NCI-H748 (cell line): Measurements from ENCODE around the gene ARL6.

Experiments
- DNase-seq: peaks from one replicate; lab custom pipeline; 2025; ENCODE audit not compliant: unreplicated experiment; lab: John Stamatoyannopoulos, UW

Gene ARL6

GRCh38 chr3:97764407-97765238 is at the start of gene ARL6:
TSS of gene ARL6 (plus strand) at chr3:97764758. CDS start at chr3:97768108, 3,350 bp downstream.
- DNase-seq: peak; percentile 97

- peak; percentile 81 for DNase-seq
Observed at GRCh38 chr3:97719156-97719821, 45.3 kb upstream of the ARL6 start.

GRCh38 chr3:97720417-97720816 is 44.1 kb upstream of the ARL6 start:
- DNase-seq: peak; percentile 78

GRCh38 chr3:97721446-97721845 is 43.1 kb upstream of the ARL6 start:
- no peak for DNase-seq

GRCh38 chr3:97736928-97737327 is 27.6 kb upstream of the ARL6 start:
- peak; percentile 56 for DNase-seq

- DNase-seq: no peak
Observed at GRCh38 chr3:97738761-97739160, 25.8 kb upstream of the ARL6 start.

GRCh38 chr3:97742036-97742435 is 22.5 kb upstream of the ARL6 start:
- no peak for DNase-seq

GRCh38 chr3:97744289-97744688 is 20.3 kb upstream of the ARL6 start:
- DNase-seq: no peak

- peak; percentile 69 for DNase-seq
Observed at GRCh38 chr3:97763586-97764406, 762 bp upstream of the ARL6 start.

GRCh38 chr3:97765336-97765735 is 778 bp downstream of the ARL6 start:
- peak; percentile 3 for DNase-seq

GRCh38 chr3:97772926-97773325 is 8.4 kb downstream of the ARL6 start:
- DNase-seq: no peak

- no peak for DNase-seq
Observed at GRCh38 chr3:97778152-97778551, 13.6 kb downstream of the ARL6 start.

- peak; percentile 45 for DNase-seq
Observed at GRCh38 chr3:97793420-97794019, 29.0 kb downstream of the ARL6 start.

GRCh38 chr3:97795951-97796350 is 31.4 kb downstream of the ARL6 start:
- no peak for DNase-seq

- no peak for DNase-seq
Observed at GRCh38 chr3:97804471-97804870, 39.9 kb downstream of the ARL6 start.

- DNase-seq: no peak
Observed at GRCh38 chr3:97810779-97811390, 46.3 kb downstream of the ARL6 start.

- peak; percentile 1 for DNase-seq
Observed at GRCh38 chr3:97815149-97815917, 50.8 kb downstream of the ARL6 start.

GRCh38 chr3:97816811-97817210 is 52.3 kb downstream of the ARL6 start:
- DNase-seq: peak; percentile 50

GRCh38 chr3:97817965-97818364 is 53.4 kb downstream of the ARL6 start:
- DNase-seq: peak; percentile 95

GRCh38 chr3:97820780-97821179 is 56.2 kb downstream of the ARL6 start:
- DNase-seq: no peak
